GM12891 (cell line): ENCODE data around the gene PPDPF.

Experiments
- POLR2A ChIP-seq: IDR thresholded peaks from 2 replicates; pipeline ENCODE4 v1.6.1; 2011; ENCODE audit warnings: low read depth, low read length, control low read depth
- POLR2AphosphoS5 ChIP-seq: IDR thresholded peaks from 2 replicates; pipeline ENCODE4 v1.6.1; 2011; ENCODE audit warnings: low read depth, low read length, control low read depth
- POU2F2 ChIP-seq: IDR thresholded peaks from 2 replicates; pipeline ENCODE4 v1.6.1; 2011; ENCODE audit warnings: low read depth, mild to moderate bottlenecking, control low read depth, low read length, moderate library complexity

- TF ChIP-seq POLR2A (no peak), POLR2AphosphoS5 (no peak), POU2F2 (no peak)
These were observed 15.3 kb upstream of the PPDPF start for GRCh38 chr20:63505281-63505680.
